GDM1 (cell line): ENCODE results near the gene NR5A1.

Source experiments
- DNase-seq: peaks from one replicate; lab custom pipeline; 2025; lab: John Stamatoyannopoulos, UW

NR5A1 gene

GRCh38 chr9:124440786-124441185 lies 66.4 kb downstream of the NR5A1 start:
- DNase-seq: no peak

- no peak for DNase-seq
Observed at GRCh38 chr9:124439686-124440243, 67.4 kb downstream of the NR5A1 start.

GRCh38 chr9:124439086-124439485 lies 68.1 kb downstream of the NR5A1 start:
- no peak for DNase-seq

- DNase-seq: no peak
Observed at GRCh38 chr9:124438091-124438490, 69.1 kb downstream of the NR5A1 start.

GRCh38 chr9:124437086-124437485 lies 70.1 kb downstream of the NR5A1 start:
- DNase-seq: no peak

GRCh38 chr9:124436320-124436719 lies 70.9 kb downstream of the NR5A1 start:
- peak; percentile 18 for DNase-seq
